AG09319 (cell line): ENCODE results near the gene C1RL.
"Not testable (repeated sequence)": the region's sequence is repeated elsewhere in the genome, so short reads cannot be mapped to it uniquely, and the experiment has no call there.

Source experiments
- DNase-seq: peaks from one replicate; pipeline ENCODE4 v3.0.0-alpha.2; 2010; ENCODE audit warnings: low read depth; ENCODE audit errors: extremely low read depth
- TF ChIP-seq, protein P1 (sequence below): IDR thresholded peaks from 2 replicates; pipeline ENCODE4 v1.5.1; 2011; ENCODE audit warnings: low read depth, mild to moderate bottlenecking, inconsistent platforms, low read length, moderate library complexity

C1RL gene

DNA sequence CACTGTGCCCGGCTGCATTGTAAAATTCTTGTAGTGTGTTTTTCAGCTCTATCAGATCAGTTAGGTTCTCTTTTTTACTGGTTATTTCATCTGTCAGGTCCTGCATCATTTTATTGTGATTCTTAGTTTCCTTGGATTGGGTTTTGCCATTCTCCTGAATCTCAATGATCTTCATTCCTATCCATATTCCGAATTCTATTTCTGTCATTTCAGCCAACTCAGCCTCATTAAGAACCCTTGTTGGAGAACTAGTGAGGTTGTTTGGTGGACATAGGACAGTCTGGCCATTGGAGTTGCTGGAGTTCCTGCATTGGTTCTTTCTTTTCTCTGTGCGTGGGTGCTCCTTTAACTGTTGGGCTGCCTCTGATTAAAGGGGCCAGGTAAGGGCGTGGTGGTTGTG lies 54.1 kb downstream of the C1RL start:
- no peak for DNase-seq
- TF ChIP-seq, protein P1, sequence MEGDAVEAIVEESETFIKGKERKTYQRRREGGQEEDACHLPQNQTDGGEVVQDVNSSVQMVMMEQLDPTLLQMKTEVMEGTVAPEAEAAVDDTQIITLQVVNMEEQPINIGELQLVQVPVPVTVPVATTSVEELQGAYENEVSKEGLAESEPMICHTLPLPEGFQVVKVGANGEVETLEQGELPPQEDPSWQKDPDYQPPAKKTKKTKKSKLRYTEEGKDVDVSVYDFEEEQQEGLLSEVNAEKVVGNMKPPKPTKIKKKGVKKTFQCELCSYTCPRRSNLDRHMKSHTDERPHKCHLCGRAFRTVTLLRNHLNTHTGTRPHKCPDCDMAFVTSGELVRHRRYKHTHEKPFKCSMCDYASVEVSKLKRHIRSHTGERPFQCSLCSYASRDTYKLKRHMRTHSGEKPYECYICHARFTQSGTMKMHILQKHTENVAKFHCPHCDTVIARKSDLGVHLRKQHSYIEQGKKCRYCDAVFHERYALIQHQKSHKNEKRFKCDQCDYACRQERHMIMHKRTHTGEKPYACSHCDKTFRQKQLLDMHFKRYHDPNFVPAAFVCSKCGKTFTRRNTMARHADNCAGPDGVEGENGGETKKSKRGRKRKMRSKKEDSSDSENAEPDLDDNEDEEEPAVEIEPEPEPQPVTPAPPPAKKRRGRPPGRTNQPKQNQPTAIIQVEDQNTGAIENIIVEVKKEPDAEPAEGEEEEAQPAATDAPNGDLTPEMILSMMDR = no peak

GRCh38 chr12:7049973-7050372 lies 59.0 kb downstream of the C1RL start:
- DNase-seq = not testable (repeated sequence)

DNA sequence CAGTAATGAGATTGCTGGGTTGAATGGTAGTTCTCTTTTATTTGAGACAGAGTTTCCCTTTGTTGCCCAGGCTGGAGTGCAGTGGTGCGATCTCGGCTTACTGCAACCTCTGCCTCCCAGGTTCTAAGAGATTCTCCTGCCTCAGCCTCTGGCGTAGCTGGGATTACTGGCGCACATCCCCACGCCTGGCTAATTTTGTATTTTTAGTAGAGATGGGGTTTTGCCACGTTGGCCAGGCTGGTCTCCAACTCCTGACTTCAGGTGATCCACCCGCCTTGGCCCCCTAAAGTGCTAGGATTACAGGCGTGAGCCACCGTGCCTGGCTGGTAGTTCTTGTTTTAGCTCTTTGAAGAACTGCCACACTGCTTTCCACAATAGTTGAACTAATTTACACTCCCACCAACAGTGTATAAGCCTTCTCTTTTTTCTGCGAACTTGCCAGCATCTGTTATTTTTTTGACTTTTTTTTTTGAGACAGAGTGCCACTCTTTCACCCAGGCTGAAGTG lies 59.5 kb downstream of the C1RL start:
- not testable (repeated sequence) for DNase-seq

GRCh38 chr12:7047306-7047705 lies 61.7 kb downstream of the C1RL start:
- DNase-seq = no peak
- TF ChIP-seq, protein P1 = no peak

- TF ChIP-seq, protein P1 = no peak
- no peak for DNase-seq
Observed at GRCh38 chr12:7046383-7047105, 62.5 kb downstream of the C1RL start.

DNA sequence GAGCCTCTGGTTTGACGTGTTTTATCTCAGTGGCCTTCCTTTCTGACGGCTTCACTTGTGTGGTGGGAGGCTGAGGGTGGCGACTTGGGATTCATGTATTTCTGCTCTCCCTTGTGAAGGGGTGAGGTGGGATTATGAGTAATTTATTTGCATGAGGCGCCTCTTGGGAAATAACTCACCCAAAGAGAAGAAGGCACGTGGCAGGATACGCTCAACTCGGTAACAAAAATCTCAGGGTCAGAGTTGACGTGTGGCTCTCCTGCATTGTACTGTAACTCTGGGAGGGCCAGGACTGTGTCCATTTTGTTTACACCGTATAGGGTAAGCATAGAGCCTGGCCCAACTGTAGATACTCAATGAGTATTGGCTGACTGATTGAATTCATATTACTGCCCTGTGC lies 63.1 kb downstream of the C1RL start:
- TF ChIP-seq, protein P1 = no peak
- DNase-seq = no peak
